Brain pericyte (primary cell): Measurements from ENCODE around the gene FRMD8.

ENCODE experiments used
- DNase-seq: peaks from one replicate; pipeline ENCODE4 v3.0.0-alpha.2; 2012; ENCODE audit warnings: low read depth, low spot score

Gene FRMD8

DNA sequence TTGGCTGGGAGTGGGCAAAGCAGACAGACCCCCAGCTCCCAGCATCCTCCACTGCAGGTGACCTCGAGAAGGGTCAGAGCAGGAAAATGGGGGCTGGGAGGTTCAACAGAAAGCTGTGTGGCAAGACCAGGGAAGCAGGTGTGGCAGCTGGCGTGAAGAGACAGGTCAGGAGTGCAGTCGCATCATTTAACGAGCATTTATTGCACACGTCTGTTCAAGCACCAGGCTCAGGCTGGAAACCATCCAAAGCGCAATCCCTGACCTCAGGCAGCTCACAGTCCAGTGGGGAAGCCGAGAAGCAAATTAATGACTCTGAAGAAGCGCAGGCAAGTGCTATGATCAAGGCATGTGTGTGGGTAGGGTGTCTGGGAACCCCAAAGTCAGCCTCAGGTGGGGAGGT lies 11.4 kb upstream of the FRMD8 start:
- DNase-seq, result no peak

DNA sequence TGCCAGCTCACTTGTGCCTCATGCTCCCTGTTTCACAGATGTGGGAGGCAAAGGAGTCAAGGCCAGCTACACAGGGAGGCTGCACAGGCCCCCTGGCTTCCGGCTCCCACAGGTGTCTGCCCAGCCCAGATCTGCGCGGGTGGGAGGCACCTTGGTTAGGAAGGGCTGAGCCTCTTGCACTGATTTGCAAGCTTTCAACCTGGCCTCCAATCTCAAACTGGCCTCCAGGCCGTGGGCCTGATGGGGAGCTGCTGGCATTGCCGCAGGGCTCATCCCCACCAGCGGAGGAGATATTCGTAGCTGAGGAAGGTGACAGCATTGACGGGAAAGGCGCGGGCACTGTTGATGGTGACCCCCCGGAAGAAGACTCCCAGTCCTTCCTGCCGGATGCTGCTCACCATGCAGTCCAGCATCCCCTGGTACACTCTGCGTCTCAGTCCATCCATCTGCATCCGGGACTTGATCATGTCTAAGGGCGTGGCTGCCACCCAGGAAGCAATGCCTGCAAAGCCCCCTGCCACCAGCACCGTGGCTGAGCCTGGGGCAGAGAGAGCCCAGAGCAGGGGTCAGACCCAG lies 10.2 kb upstream of the FRMD8 start:
- DNase-seq, result no peak

DNA sequence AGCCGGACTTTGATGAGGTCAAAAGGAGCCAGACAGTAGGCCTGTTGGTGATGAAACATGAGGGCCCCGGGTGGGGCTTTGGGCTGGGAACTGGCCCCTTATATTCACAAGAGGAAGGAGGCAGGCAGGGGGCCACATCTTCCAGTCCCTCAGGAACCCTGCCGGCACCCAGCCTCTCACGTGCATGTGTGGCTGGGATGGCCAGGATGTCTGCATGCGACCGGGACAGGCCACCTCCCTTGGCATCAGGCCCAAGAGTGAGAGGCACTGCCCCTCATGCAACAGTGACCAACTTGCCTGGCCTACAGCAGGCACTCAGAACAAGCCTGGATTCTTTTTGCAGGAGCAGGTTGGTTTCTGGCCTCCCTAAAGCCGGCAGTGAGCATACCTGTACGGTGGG lies 9.4 kb upstream of the FRMD8 start:
- DNase-seq, result no peak

GRCh38 chr11:65377777-65378176 lies 8.7 kb upstream of the FRMD8 start:
- DNase-seq, result no peak

GRCh38 chr11:65378208-65378927 lies 8.1 kb upstream of the FRMD8 start:
- DNase-seq, result no peak

DNA sequence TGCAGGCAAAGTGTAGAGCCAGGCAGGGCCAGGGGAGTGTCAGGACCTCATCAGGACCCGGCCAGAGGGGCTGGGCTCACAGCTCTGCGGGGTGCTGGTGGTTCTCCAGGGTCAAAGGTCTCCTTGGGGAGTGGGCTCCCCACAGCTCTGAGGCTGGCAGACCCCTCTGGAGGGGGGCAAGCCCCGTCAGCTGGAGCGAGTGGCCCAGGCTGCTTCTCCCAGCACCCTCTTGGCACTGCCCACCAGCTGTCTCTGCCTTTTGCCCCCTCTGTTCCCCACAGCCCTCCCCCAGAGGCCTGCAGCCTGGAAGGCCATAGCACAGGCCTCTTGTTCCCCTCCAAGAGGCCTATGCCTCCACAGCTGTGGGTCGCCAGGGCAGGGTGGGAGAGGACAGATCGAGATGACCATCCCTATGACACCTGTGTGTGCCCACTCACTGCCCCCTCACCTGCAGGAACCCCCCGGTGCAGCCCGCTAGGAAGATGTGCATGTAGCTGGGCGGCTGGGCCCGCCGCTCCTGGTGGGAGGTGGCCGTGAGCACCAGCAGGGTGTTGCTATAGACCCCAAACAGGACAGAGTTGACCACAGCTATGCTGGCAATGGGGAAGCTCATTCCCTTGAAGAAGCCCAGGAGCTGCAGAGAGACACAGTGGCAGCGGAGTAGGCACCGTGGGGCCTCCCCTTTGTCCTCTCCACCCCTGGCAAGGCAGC lies 7.4 kb upstream of the FRMD8 start:
- DNase-seq, result no peak

- DNase-seq, result no peak
Observed at GRCh38 chr11:65379698-65380459, 6.6 kb upstream of the FRMD8 start.

DNA sequence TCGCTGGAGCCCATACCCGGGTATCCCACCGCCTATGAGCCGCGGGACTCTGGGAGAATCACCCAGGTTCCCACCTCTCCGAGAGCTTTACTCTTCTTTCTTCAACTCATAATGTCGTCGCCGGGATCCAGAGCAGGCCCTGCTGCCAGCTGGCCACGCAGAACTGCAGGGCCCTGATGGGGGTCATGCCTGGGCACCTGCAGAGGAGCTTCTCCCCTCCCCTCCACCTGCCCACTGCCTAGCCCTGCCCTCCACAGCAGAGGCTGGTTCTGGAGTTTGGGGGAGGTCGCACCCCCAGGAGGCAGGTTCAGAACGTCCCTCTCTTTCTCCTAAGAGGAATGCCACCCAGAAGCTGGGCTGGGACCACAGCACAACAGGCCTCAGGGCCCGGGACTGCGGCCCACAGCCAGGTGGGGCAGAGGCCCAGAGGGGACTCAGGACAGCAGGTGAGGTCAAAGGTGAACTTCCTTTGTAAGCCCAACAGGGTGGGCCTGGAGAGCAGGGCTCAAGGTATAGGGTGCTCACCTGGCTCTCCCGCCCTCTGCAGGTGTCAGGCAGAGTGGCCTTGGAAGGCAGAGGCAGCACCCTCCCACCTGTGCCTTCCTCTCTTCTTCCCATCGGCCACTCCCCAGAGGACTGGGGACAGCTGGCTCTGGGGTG lies 5.8 kb upstream of the FRMD8 start:
- DNase-seq, result no peak

- DNase-seq, result no peak
Observed at GRCh38 chr11:65381716-65382032, 4.8 kb upstream of the FRMD8 start.

DNA sequence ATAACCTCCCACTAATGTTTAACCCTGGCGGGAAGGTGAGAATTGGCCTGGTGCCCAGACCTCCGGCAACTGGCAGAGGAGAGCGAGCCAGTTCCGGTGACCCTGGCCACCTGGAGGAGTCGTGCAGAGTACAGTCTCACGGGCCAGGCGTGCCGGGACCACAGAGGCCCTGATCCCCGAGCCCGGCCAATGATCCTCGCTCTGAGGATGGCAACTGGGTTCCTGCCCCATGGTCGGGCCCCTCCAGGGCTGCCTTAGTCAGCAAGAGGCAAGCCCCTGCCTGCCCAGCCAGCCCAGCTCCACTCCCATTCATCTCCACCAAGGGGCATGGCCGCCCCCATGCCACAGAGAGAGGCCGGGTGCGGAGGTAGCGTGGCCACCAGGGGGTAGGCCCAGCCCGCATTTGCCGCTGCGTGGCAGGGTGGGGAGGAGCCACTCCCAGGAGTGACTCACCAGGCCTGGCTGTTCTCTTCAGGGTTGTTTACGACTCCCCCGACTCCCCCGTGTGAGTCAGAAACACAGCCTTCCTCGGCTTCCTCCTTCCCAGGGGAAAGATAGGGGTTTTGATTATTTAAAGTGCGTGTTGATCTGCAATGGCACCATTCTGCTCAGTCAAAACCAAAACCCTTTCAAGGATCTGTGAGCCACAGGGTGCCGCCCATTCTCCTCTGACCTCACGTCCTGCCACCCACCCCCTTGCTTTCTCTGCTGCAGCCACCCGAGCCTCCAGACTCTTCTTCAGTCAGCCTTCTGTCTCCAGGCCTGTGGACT lies 4.2 kb upstream of the FRMD8 start, which contains the start of gene SLC25A45:
Gene SLC25A45 (minus strand): TSS at position 614 of the 771 bp plus-strand sequence. CDS start 695 bp downstream, outside the sequence.
- DNase-seq, result peak; percentile 94

DNA sequence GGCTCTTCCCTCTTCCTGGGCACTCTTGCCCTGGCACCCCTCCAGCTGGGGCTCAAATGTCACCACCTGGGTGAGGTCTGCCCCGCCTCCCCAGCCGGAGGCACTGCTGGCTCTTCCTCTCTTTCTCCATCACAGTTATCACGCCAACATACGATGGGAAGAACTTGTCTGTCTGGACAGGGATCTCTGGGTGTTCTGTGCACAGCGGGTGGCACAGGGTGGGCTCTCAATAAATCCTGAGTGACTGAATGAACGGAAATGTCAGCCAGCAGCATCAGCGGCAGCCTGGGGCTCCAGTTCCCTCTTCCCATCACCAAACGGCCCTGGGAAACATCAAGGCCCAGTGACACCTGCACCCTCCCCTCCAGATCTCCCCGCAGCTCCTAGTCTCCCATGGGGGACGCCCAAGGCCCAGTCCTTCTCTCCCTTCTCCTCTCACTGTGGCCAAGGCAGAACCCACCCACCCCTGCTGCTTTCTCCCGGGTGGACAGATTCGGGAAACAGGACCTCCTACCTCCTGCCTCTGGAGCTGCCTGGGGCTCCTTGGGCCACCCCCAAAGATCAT lies 3.6 kb upstream of the FRMD8 start:
- no peak for DNase-seq

DNA sequence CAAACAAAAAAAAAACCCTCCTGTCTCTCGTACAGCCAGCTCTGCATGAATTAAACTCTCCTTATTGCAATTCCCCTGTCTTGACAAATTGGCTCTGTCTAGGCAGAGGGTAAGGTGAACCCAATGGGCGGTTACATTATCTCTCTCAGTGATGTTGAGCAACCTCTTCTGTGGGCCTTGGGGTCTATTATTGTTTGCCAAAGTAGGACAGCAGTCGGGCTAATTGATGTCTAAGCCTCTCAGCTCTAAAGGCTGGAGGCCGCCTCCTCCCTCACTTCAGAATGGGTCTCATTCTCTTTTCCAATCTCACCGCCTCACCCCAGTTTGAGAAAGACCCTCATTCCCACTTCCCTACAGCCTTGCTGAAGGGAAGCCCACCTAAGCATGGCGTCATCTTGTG lies 2.7 kb upstream of the FRMD8 start:
- no peak for DNase-seq

- no peak for DNase-seq
Observed at GRCh38 chr11:65384301-65384889, 2.0 kb upstream of the FRMD8 start.

GRCh38 chr11:65388731-65389130 lies 2.3 kb downstream of the FRMD8 start:
- no peak for DNase-seq

- no peak for DNase-seq
Observed at GRCh38 chr11:65389294-65389980, 3.0 kb downstream of the FRMD8 start.

GRCh38 chr11:65390099-65390941 lies 3.9 kb downstream of the FRMD8 start:
- DNase-seq, result no peak

- no peak for DNase-seq
Observed at GRCh38 chr11:65390996-65391395, 4.6 kb downstream of the FRMD8 start.

DNA sequence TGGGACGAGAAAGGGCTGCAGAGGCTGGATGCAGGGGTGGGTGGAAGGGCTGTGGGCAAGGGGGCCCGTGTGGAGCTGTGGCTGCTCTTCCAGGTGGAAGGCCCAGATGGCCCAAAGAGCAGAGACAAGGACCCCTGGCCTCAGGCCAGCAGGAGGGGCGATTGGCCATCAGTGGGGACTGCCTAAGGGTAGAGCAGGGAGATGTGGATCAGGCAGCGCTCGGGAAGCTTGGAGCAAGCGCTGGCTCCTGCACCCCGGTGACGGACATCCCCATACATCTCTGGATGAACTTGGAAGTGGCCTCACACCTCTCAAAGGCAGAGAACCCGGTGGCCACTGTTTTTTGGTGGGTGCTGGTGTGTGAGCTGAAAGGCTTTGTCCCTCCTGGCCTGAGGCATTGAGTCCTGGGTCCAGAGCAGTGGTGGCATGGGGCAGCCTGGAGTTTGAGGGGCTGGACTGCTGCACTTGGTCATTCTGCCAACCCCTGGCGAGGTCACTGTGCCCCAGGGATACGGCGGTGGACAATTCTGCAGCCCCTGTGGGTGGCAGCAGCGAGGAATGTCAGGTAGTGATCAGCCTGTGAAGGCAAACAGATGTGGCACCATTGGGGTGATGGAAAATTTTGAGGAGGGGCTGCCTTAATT lies 5.9 kb downstream of the FRMD8 start:
- DNase-seq, result no peak
